Type B pancreatic cell (in vitro differentiated cells): ENCODE results near the gene SLC7A9. TPM values are rescaled to one million over a fixed set of nuclear protein-coding genes. Genes with fewer than 3 reads are reported as not detected.
"Not testable (repeated sequence)": the region's sequence is repeated elsewhere in the genome, so short reads cannot be mapped to it uniquely, and the experiment has no call there.

Source experiments
- DNase-seq: peaks from one replicate; pipeline ENCODE4 v3.0.0; 2021; ENCODE audit warnings: mixed read lengths; ENCODE audit not compliant: unreplicated experiment; ENCODE audit errors: extremely low spot score
- H3K27ac Mint-ChIP-seq: 2 replicates; pipeline ENCODE4 v1.8.0; 2021; ENCODE audit warnings: mild to moderate bottlenecking, mixed read lengths
- H3K27me3 Mint-ChIP-seq: 2 replicates; pipeline ENCODE4 v1.8.0; 2021; ENCODE audit warnings: mixed read lengths
- H3K36me3 Mint-ChIP-seq: 2 replicates; pipeline ENCODE4 v1.8.0; 2021; ENCODE audit warnings: mixed read lengths
- H3K4me1 Mint-ChIP-seq: one replicate; pipeline ENCODE4 v1.8.0; 2021; ENCODE audit warnings: mixed read lengths; ENCODE audit not compliant: unreplicated experiment
- H3K4me3 Mint-ChIP-seq: 2 replicates; pipeline ENCODE4 v1.8.0; 2021; ENCODE audit warnings: mild to moderate bottlenecking, mixed read lengths
- H3K9me3 Mint-ChIP-seq: 2 replicates; pipeline ENCODE4 v1.8.0; 2021; ENCODE audit warnings: mixed read lengths
- CTCF ChIP-seq: fragments of 200-600 bp; sonication (generic); conservative IDR thresholded peaks from 2 replicates; pipeline ENCODE4 v1.5.0; 2021; ENCODE audit warnings: antibody characterized with exemption, mild to moderate bottlenecking
- total RNA-seq: library from RNA; stranded (reverse); gene quantifications from 2 replicates; pipeline ENCODE4 v1.2.1, GENCODE V29; 2021; ENCODE audit warnings: low replicate concordance

The SLC7A9 gene
- total RNA-seq, 1 donor from 2014 or later, result 3.1 TPM

GRCh38 chr19:32852216-32852615 lies 17.4 kb downstream of the SLC7A9 start:
- H3K27me3 Mint-ChIP-seq, result no peaks in the 10 kb centered on the region
- no peak for TF ChIP-seq CTCF
- H3K9me3 Mint-ChIP-seq, result no peaks in the 10 kb centered on the region
- H3K27ac Mint-ChIP-seq, result no peak overlapping the region
- peaks cover 3% of the 10 kb centered on the region for H3K36me3 Mint-ChIP-seq
- no peak for DNase-seq
- H3K4me3 Mint-ChIP-seq, result no peak overlapping the region
- no peaks in the 10 kb centered on the region for H3K4me1 Mint-ChIP-seq

GRCh38 chr19:32848035-32848434 lies 21.5 kb downstream of the SLC7A9 start:
- not testable (repeated sequence) for H3K27me3 Mint-ChIP-seq, H3K4me1 Mint-ChIP-seq, H3K36me3 Mint-ChIP-seq, H3K27ac Mint-ChIP-seq, H3K9me3 Mint-ChIP-seq, DNase-seq, H3K4me3 Mint-ChIP-seq

DNA sequence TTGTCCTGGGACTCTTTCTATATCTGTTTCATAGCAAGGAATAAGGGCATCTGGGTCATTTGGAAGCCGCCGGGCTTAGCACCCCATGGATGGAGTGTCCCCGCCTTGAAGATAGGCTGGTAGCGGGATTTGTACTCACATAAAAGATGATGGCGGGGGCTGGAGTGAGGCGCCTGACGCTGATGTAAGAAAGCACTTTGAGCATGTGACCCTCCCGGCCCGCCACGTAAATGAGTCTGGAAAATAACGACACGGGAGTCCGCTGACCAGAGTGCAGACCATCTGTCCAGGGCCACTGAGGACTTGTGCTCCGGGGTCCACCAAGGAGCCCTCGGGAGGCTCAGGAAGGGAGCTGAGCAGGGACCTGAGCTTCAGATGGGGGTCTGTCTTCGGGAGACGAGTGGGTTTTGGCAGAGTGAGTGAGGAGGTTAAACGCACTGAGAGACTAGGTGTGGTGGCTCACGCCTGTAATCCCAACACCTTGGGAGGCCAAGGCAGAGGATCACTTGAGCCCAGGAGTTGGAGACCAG lies 25.8 kb downstream of the SLC7A9 start:
- no peak for DNase-seq
- no peak for TF ChIP-seq CTCF
- H3K4me1 Mint-ChIP-seq, result no peaks in the 10 kb centered on the region
- no peaks in the 10 kb centered on the region for H3K27me3 Mint-ChIP-seq
- no peak overlapping the region for H3K27ac Mint-ChIP-seq
- H3K4me3 Mint-ChIP-seq, result no peak overlapping the region
- H3K9me3 Mint-ChIP-seq, result peaks cover 13% of the 10 kb centered on the region
- H3K36me3 Mint-ChIP-seq, result peaks cover 9% of the 10 kb centered on the region

DNA sequence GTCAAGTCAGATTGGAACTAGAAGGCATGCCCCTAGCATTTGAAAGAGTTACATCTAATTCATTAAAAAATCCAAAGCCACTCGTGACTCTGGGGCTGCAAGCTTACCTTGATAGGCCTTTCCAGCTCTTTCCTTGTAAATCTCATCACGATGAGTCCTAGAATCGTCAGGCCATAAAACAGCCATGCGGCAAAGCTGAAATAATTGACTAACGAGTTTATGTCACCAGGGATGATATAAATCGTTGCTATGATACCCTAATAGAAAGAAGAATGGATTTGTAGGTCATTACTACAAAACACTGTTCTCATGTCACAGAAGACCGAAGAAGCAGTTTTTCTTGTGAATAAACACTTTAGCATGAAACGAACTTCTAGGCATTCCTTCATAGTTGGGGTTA lies 27.5 kb downstream of the SLC7A9 start:
- Mint-ChIP-seq H3K4me3 (no peak overlapping the region), H3K27ac (no peak overlapping the region), H3K9me3 (peaks cover 13% of the 10 kb centered on the region), H3K36me3 (peaks cover 9% of the 10 kb centered on the region), H3K4me1 (no peaks in the 10 kb centered on the region), H3K27me3 (no peaks in the 10 kb centered on the region)
- no peak for DNase-seq
- TF ChIP-seq CTCF, result no peak

GRCh38 chr19:32837531-32837930 lies 32.0 kb downstream of the SLC7A9 start:
- no peaks in the 10 kb centered on the region for H3K27me3 Mint-ChIP-seq
- peaks cover 13% of the 10 kb centered on the region for H3K9me3 Mint-ChIP-seq
- no peak for TF ChIP-seq CTCF
- H3K27ac Mint-ChIP-seq, result no peak overlapping the region
- no peak for DNase-seq
- peaks cover 9% of the 10 kb centered on the region for H3K36me3 Mint-ChIP-seq
- no peak overlapping the region for H3K4me3 Mint-ChIP-seq
- H3K4me1 Mint-ChIP-seq, result no peaks in the 10 kb centered on the region

GRCh38 chr19:32833388-32833787 lies 36.2 kb downstream of the SLC7A9 start:
- H3K27ac Mint-ChIP-seq, H3K9me3 Mint-ChIP-seq, H3K36me3 Mint-ChIP-seq, H3K27me3 Mint-ChIP-seq, H3K4me1 Mint-ChIP-seq, DNase-seq, H3K4me3 Mint-ChIP-seq: not testable (repeated sequence)

DNA sequence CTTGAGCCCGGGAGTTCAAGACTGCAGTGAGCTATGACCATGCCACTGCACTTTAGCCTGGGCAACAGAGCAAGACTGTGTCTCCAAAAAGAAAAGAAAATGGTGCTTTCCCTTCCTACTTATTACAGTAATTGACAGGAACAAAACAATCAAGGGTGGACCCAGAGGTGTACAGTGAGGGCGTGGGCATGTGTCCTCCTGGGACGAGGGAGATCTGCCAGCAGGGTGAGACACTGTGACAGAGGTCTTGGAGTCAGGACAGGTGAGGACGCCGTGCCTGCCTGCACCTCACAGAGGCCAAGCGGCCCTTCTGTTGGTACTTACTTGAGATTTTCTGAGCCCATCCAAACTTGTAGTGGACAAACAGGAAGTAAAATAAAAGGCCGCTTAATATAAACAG lies 36.7 kb downstream of the SLC7A9 start:
- H3K27ac Mint-ChIP-seq, H3K4me1 Mint-ChIP-seq, H3K9me3 Mint-ChIP-seq, DNase-seq, H3K4me3 Mint-ChIP-seq, H3K36me3 Mint-ChIP-seq, H3K27me3 Mint-ChIP-seq: not testable (repeated sequence)

DNA sequence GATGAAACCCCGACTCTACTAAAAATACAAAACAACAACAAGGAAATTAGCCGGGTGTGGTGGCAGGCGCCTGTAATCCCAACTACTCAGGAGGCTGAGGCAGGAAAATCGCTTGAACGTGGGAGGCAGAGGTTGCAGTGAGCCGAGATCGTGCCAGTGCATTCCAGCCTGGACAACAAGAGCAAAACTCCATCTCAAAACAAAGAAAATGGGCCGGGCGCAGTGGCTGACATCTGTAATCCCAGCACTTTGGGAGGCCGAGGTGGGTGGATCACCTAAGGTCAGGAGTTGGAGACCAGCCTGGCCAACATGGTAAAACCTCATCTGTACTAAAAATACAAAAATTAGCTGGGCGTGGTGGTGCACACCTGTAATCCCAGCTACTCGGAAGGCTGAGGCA lies 37.5 kb downstream of the SLC7A9 start:
- H3K27me3 Mint-ChIP-seq, H3K4me1 Mint-ChIP-seq, H3K36me3 Mint-ChIP-seq, H3K4me3 Mint-ChIP-seq, H3K27ac Mint-ChIP-seq, H3K9me3 Mint-ChIP-seq: not testable (repeated sequence)
- peak; percentile 27 for DNase-seq
